ENCODE data around the gene ENTPD8.
"Not testable (repeated sequence)": the region's sequence is repeated elsewhere in the genome, so short reads cannot be mapped to it uniquely, and the experiment has no call there.

The ENTPD8 gene

GRCh38 chr9:137390553-137391410 is 50.4 kb downstream of the ENTPD8 start:
- no peak for DNase-seq

GRCh38 chr9:137389428-137389746 is 51.8 kb downstream of the ENTPD8 start:
- DNase-seq: no peak

GRCh38 chr9:137388589-137389427 is 52.3 kb downstream of the ENTPD8 start:
- no peak for DNase-seq

- no peak for DNase-seq
Observed at GRCh38 chr9:137387891-137388560, 53.1 kb downstream of the ENTPD8 start.

- DNase-seq: peak; percentile 19
Observed at GRCh38 chr9:137387114-137387890, 53.9 kb downstream of the ENTPD8 start.

GRCh38 chr9:137386507-137387113 is 54.5 kb downstream of the ENTPD8 start:
- not testable (repeated sequence) for DNase-seq

- no peak for DNase-seq
Observed at GRCh38 chr9:137385061-137385655, 56.0 kb downstream of the ENTPD8 start.
